ENCODE measurements around the gene RPS21.

RPS21 gene

GRCh38 chr20:62362991-62363919 is 23.6 kb upstream of the RPS21 start:
- Histone ChIP-seq H2BK15ac (ENCODE audit: low read depth, poor library complexity, severe bottlenecking) (peak overlapping the region; percentile 12), H4K91ac (ENCODE audit: low read length) (peak overlapping the region; percentile 75), H2BK12ac (ENCODE audit: low read length in 2 of 2) (peak overlapping the region in 1 of 2 experiments; percentile 51), H3K18ac (ENCODE audit: low read depth in 1 of 2, low read length in 2 of 2) (peak overlapping the region in 1 of 2 experiments; percentile 28), H3K27me3 (ENCODE audit: control insufficient read depth in 1 of 2, insufficient read depth in 1 of 2, low read length in 2 of 2) (peaks cover 0 to 3% of the 10 kb centered on the region in 2 experiments), H3K4me1 (ENCODE audit: control insufficient read depth, insufficient read depth, low read depth, low read length) (peaks cover 78% of the 10 kb centered on the region), H3K14ac (ENCODE audit: low read length in 2 of 2) (no peak overlapping the region), H2BK120ac (ENCODE audit: low read depth, low read length) (no peak overlapping the region), H3K4ac (ENCODE audit: low read depth in 1 of 2, low read length in 2 of 2) (peak overlapping the region in 1 of 2 experiments; percentile 38), H3K9me3 (ENCODE audit: control insufficient read depth, low read length) (no peaks in the 10 kb centered on the region), H3K4me2 (ENCODE audit: low read length, poor library complexity, severe bottlenecking) (peak overlapping the region; percentile 92), H2BK5ac (ENCODE audit: low read depth, low read length, poor library complexity, severe bottlenecking) (no peak overlapping the region), H3K9ac (ENCODE audit: low read length) (no peak overlapping the region), H3K79me1 (replicated peaks; ENCODE audit: low read length, poor library complexity, severe bottlenecking) (peaks cover 4% of the 10 kb centered on the region), H3K23ac (ENCODE audit: low read length in 2 of 2) (peak overlapping the region in 1 of 2 experiments; percentile 48), H3K36me3 (ENCODE audit: control insufficient read depth in 1 of 2, insufficient read depth in 2 of 2, low read depth in 1 of 2, low read length in 2 of 2) (peaks cover 0 to 67% of the 10 kb centered on the region in 2 experiments), H2AK5ac (ENCODE audit: low read length, severe bottlenecking) (peak overlapping the region; percentile 81), H4K8ac (ENCODE audit: low read length) (peak overlapping the region; percentile 7), H3K4me3 (ENCODE audit: insufficient read depth in 1 of 2, low read depth in 1 of 2, low read length in 2 of 2) (no peak overlapping the region), H2AFZ (ENCODE audit: low read depth, low read length) (no peak overlapping the region), H3K27ac (ENCODE audit: low read length, poor library complexity, severe bottlenecking) (peak overlapping the region; percentile 66)
- DNase-seq = no peak
- WGBS = 84% methylated on average over 19 of the region's 20 CpGs

- peak overlapping the region; percentile 24 to 81 for H3K18ac ChIP-seq (ENCODE audit: low read depth in 1 of 2, low read length in 2 of 2)
- H3K9ac ChIP-seq (ENCODE audit: low read length) = no peak overlapping the region
These were observed 22.7 kb upstream of the RPS21 start for GRCh38 chr20:62363920-62364851.

GRCh38 chr20:62364911-62365736 is 21.8 kb upstream of the RPS21 start:
- peaks cover 76% of the 10 kb centered on the region for H3K4me1 ChIP-seq (ENCODE audit: control insufficient read depth, insufficient read depth, low read depth, low read length)
- peak overlapping the region; percentile 4 to 23 for H3K23ac ChIP-seq (ENCODE audit: low read length in 2 of 2)
- peaks cover 0 to 3% of the 10 kb centered on the region in 2 experiments for H3K27me3 ChIP-seq (ENCODE audit: control insufficient read depth in 1 of 2, insufficient read depth in 1 of 2, low read length in 2 of 2)
- no peaks in the 10 kb centered on the region for H3K9me3 ChIP-seq (ENCODE audit: control insufficient read depth, low read length)
- 82% methylated on average over 27 of the region's 27 CpGs for WGBS
- peak overlapping the region; percentile 74 for H4K91ac ChIP-seq (ENCODE audit: low read length)
- no peak overlapping the region for H2BK5ac ChIP-seq (ENCODE audit: low read depth, low read length, poor library complexity, severe bottlenecking)
- DNase-seq = no peak
- peak overlapping the region in 1 of 2 experiments; percentile 35 for H3K14ac ChIP-seq (ENCODE audit: low read length in 2 of 2)
- H2BK120ac ChIP-seq (ENCODE audit: low read depth, low read length) = peak overlapping the region; percentile 7
- peak overlapping the region; percentile 92 for H3K4me2 ChIP-seq (ENCODE audit: low read length, poor library complexity, severe bottlenecking)
- peak overlapping the region; percentile 11 for H2AK5ac ChIP-seq (ENCODE audit: low read length, severe bottlenecking)
- no peak overlapping the region for H4K8ac ChIP-seq (ENCODE audit: low read length)
- no peak overlapping the region for H2AFZ ChIP-seq (ENCODE audit: low read depth, low read length)
- peak overlapping the region; percentile 24 to 67 for H3K18ac ChIP-seq (ENCODE audit: low read depth in 1 of 2, low read length in 2 of 2)
- no peak overlapping the region for H2BK15ac ChIP-seq (ENCODE audit: low read depth, poor library complexity, severe bottlenecking)
- H2BK12ac ChIP-seq (ENCODE audit: low read length in 2 of 2) = peak overlapping the region in 1 of 2 experiments; percentile 57
- peak overlapping the region; percentile 42 to 80 for H3K4me3 ChIP-seq (ENCODE audit: insufficient read depth in 1 of 2, low read depth in 1 of 2, low read length in 2 of 2)
- no peaks in the 10 kb centered on the region for H3K79me1 ChIP-seq (replicated peaks; ENCODE audit: low read length, poor library complexity, severe bottlenecking)
- peak overlapping the region in 1 of 2 experiments; percentile 47 for H3K4ac ChIP-seq (ENCODE audit: low read depth in 1 of 2, low read length in 2 of 2)
- H3K9ac ChIP-seq (ENCODE audit: low read length) = no peak overlapping the region
- H3K27ac ChIP-seq (ENCODE audit: low read length, poor library complexity, severe bottlenecking) = peak overlapping the region; percentile 66
- peaks cover 0 to 49% of the 10 kb centered on the region in 2 experiments for H3K36me3 ChIP-seq (ENCODE audit: control insufficient read depth in 1 of 2, insufficient read depth in 2 of 2, low read depth in 1 of 2, low read length in 2 of 2)

More at GRCh38 chr20:62363920-62364851, 22.7 kb upstream of the RPS21 start:
- Histone ChIP-seq H3K27ac (ENCODE audit: low read length, poor library complexity, severe bottlenecking) (peak overlapping the region; percentile 66), H3K36me3 (ENCODE audit: control insufficient read depth in 1 of 2, insufficient read depth in 2 of 2, low read depth in 1 of 2, low read length in 2 of 2) (peaks cover 0 to 58% of the 10 kb centered on the region in 2 experiments), H3K27me3 (ENCODE audit: control insufficient read depth in 1 of 2, insufficient read depth in 1 of 2, low read length in 2 of 2) (peaks cover 0 to 3% of the 10 kb centered on the region in 2 experiments), H2AK5ac (ENCODE audit: low read length, severe bottlenecking) (peak overlapping the region; percentile 21), H3K4me3 (ENCODE audit: insufficient read depth in 1 of 2, low read depth in 1 of 2, low read length in 2 of 2) (peak overlapping the region in 1 of 2 experiments; percentile 80), H4K8ac (ENCODE audit: low read length) (peak overlapping the region; percentile 12), H3K14ac (ENCODE audit: low read length in 2 of 2) (peak overlapping the region in 1 of 2 experiments; percentile 79), H2BK5ac (ENCODE audit: low read depth, low read length, poor library complexity, severe bottlenecking) (peak overlapping the region; percentile 35), H3K4me2 (ENCODE audit: low read length, poor library complexity, severe bottlenecking) (peak overlapping the region; percentile 92), H2BK120ac (ENCODE audit: low read depth, low read length) (peak overlapping the region; percentile 7), H4K91ac (ENCODE audit: low read length) (peak overlapping the region; percentile 74), H2BK12ac (ENCODE audit: low read length in 2 of 2) (peak overlapping the region in 1 of 2 experiments; percentile 88), H3K23ac (ENCODE audit: low read length in 2 of 2) (no peak overlapping the region), H3K79me1 (replicated peaks; ENCODE audit: low read length, poor library complexity, severe bottlenecking) (no peaks in the 10 kb centered on the region), H2BK15ac (ENCODE audit: low read depth, poor library complexity, severe bottlenecking) (peak overlapping the region; percentile 44), H2AFZ (ENCODE audit: low read depth, low read length) (no peak overlapping the region), H3K9me3 (ENCODE audit: control insufficient read depth, low read length) (no peaks in the 10 kb centered on the region), H3K4ac (ENCODE audit: low read depth in 1 of 2, low read length in 2 of 2) (peak overlapping the region; percentile 38 to 47), H3K4me1 (ENCODE audit: control insufficient read depth, insufficient read depth, low read depth, low read length) (peaks cover 77% of the 10 kb centered on the region)
- DNase-seq = peak; percentile 87
- 66% methylated on average over 22 of the region's 22 CpGs for WGBS

Measured in mesenchymal stem cell (in vitro differentiated cells and primary cell).